PC-3 (cell line): ENCODE data around the gene ZNF41. TPM values are rescaled to one million over a fixed set of nuclear protein-coding genes. Genes with fewer than 3 reads are reported as not detected.
"Not testable (repeated sequence)": the region's sequence is repeated elsewhere in the genome, so short reads cannot be mapped to it uniquely, and the experiment has no call there.

Experiments used
- ATAC-seq: fragments of 200-7000 bp; cut with Tn5 transposase; 2 replicates; pipeline ENCODE4 v1.9.1; 2020; ENCODE audit warnings: mild to moderate bottlenecking, moderate library complexity
- BruUV-seq: library from RNA; stranded (reverse); fragments of 400-500 nt; replicated peaks from 2 replicates; lab custom pipeline; 2021; lab: Mats Ljungman, UMichigan
- CTCF ChIA-PET: fragments of 300-600 bp; sonication (Branson Sonifier 250); formaldehyde crosslinking; loops from one replicate; lab custom pipeline; 2022; ENCODE audit warnings: antibody characterized with exemption; lab: Charles Lee
- POLR2A ChIA-PET: fragments of 300-600 bp; sonication (Branson Sonifier 250); formaldehyde crosslinking; loops from one replicate; lab custom pipeline; 2022; ENCODE audit warnings: antibody characterized with exemption; ENCODE audit not compliant: unreplicated experiment; lab: Charles Lee
- DNase-seq: peaks from one replicate; pipeline ENCODE4 v3.0.0-alpha.2; 2015
- H2AFZ ChIP-seq: fragments of 300-600 bp; sonication (generic); 2 replicates; pipeline ENCODE4 v1.6.0; 2016; ENCODE audit warnings: antibody characterized with exemption, low read length
- H3F3A ChIP-seq: fragments of 300-600 bp; sonication (generic); one replicate; pipeline ENCODE4 v1.6.0; 2017; ENCODE audit warnings: antibody characterized with exemption, low read length, control low read depth, mild to moderate bottlenecking; ENCODE audit not compliant: unreplicated experiment
- H3K27ac ChIP-seq: fragments of 300-600 bp; sonication (generic); 2 replicates; pipeline ENCODE4 v1.5.1; 2016; ENCODE audit warnings: mild to moderate bottlenecking, low read length
- H3K27me3 ChIP-seq: fragments of 300-600 bp; sonication (generic); 2 replicates; pipeline ENCODE4 v1.6.1; 2016; ENCODE audit warnings: low read length, mixed read lengths
- H3K36me3 ChIP-seq: fragments of 300-600 bp; sonication (generic); 2 replicates; pipeline ENCODE4 v1.6.1; 2016; ENCODE audit warnings: low read depth, mixed run types, low read length, mixed read lengths
- H3K4me1 ChIP-seq: fragments of 300-600 bp; sonication (generic); 2 replicates; pipeline ENCODE4 v1.5.1; 2016; ENCODE audit warnings: low read length; ENCODE audit not compliant: insufficient read depth
- H3K4me2 ChIP-seq: fragments of 300-600 bp; sonication (generic); 2 replicates; pipeline ENCODE4 v1.6.0; 2016; ENCODE audit warnings: low read length
- H3K4me3 ChIP-seq: fragments of 300-600 bp; sonication (generic); 2 replicates; pipeline ENCODE4 v1.5.1; 2016; ENCODE audit warnings: mild to moderate bottlenecking, low read length, mixed read lengths
- H3K79me2 ChIP-seq: fragments of 300-600 bp; sonication (generic); 2 replicates; pipeline ENCODE4 v1.6.1; 2017; ENCODE audit warnings: low read length, mixed read lengths
- H3K9ac ChIP-seq: fragments of 300-600 bp; sonication (generic); 2 replicates; pipeline ENCODE4 v1.6.0; 2016; ENCODE audit warnings: mild to moderate bottlenecking, low read length
- H3K9me2 ChIP-seq: fragments of 300-600 bp; sonication (generic); replicated peaks from 2 replicates; pipeline ENCODE4 v1.6.1; 2016; ENCODE audit warnings: mixed run types, low read length, mixed read lengths
- H3K9me3 ChIP-seq: fragments of 300-600 bp; sonication (generic); 2 replicates; pipeline ENCODE4 v1.6.1; 2016; ENCODE audit warnings: low read length, mixed read lengths
- H4K20me1 ChIP-seq: fragments of 300-600 bp; sonication (generic); 2 replicates; pipeline ENCODE4 v1.6.1; 2016; ENCODE audit warnings: low read length, mixed read lengths
- intact Hi-C: fragments of 100-400 bp; cut with micrococcal nuclease; formaldehyde crosslinking; loops from 2 replicates; pipeline ENCODE4 v1.9.0; 2023
- total RNA-seq: library from RNA; depleted of rRNA; stranded (reverse); fragments of >200 nt; gene quantifications from 2 replicates; pipeline ENCODE4 v1.2.3, GENCODE V29; 2014
- TF ChIP-seq, protein P1 (sequence below): fragments of 300-600 bp; sonication (generic); conservative IDR thresholded peaks from 2 replicates; pipeline ENCODE4 v1.5.1; 2017; ENCODE audit warnings: antibody characterized with exemption, low read depth, mild to moderate bottlenecking, low read length

ZNF41 gene
- total RNA-seq, 1 experiment from 2014 or later = 11.3 TPM

- H3K9me3 ChIP-seq, intact Hi-C loops, H3F3A ChIP-seq, POLR2A ChIA-PET, H3K36me3 ChIP-seq, H4K20me1 ChIP-seq, H3K27me3 ChIP-seq, H3K79me2 ChIP-seq, H3K27ac ChIP-seq, H3K9me2 ChIP-seq, DNase-seq, CTCF ChIA-PET: not testable (repeated sequence)
- ATAC-seq = peak; percentile 43
- Histone ChIP-seq H3K4me1 (peaks cover 38% of the 10 kb centered on the region), H3K4me3 (peak overlapping the region; percentile 46), H2AFZ (peak overlapping the region; percentile 32), H3K9ac (peak overlapping the region; percentile 8), H3K4me2 (peak overlapping the region; percentile 74)
- TSS peak; percentile 32 for BruUV-seq
These were observed 30.3 kb upstream of the ZNF41 start for GRCh38 chrX:47513034-47513965.

GRCh38 chrX:47512383-47512782 is 29.4 kb upstream of the ZNF41 start:
- H3K79me2 ChIP-seq, H3K9me3 ChIP-seq, H2AFZ ChIP-seq, H3F3A ChIP-seq, DNase-seq, H3K9ac ChIP-seq, ATAC-seq, H4K20me1 ChIP-seq, H3K36me3 ChIP-seq, CTCF ChIA-PET, H3K27me3 ChIP-seq, H3K27ac ChIP-seq, intact Hi-C loops, POLR2A ChIA-PET, H3K9me2 ChIP-seq, H3K4me3 ChIP-seq: not testable (repeated sequence)
- BruUV-seq = TSS peak; percentile 38
- Histone ChIP-seq H3K4me1 (peaks cover 32% of the 10 kb centered on the region), H3K4me2 (0 out of 2 replicates have a peak overlapping the region, but pooled peaks have one; percentile 26)

- intact Hi-C loops = no loop called here
- BruUV-seq = no TSS peak
- ChIA-PET CTCF (no interaction called here), POLR2A (no interaction called here)
- Histone ChIP-seq H3K79me2 (no peaks in the 10 kb centered on the region), H3K9me3 (no peaks in the 10 kb centered on the region), H3F3A (no peaks in the 10 kb centered on the region), H3K4me2 (no peak overlapping the region), H3K4me3 (no peak overlapping the region), H3K27me3 (no peaks in the 10 kb centered on the region), H3K4me1 (peaks cover 8% of the 10 kb centered on the region), H2AFZ (no peak overlapping the region), H3K9ac (no peak overlapping the region), H3K9me2 (no peaks in the 10 kb centered on the region), H3K27ac (no peak overlapping the region), H3K36me3 (no peaks in the 10 kb centered on the region), H4K20me1 (no peaks in the 10 kb centered on the region)
- no peak for DNase-seq
- TF ChIP-seq, protein P1, sequence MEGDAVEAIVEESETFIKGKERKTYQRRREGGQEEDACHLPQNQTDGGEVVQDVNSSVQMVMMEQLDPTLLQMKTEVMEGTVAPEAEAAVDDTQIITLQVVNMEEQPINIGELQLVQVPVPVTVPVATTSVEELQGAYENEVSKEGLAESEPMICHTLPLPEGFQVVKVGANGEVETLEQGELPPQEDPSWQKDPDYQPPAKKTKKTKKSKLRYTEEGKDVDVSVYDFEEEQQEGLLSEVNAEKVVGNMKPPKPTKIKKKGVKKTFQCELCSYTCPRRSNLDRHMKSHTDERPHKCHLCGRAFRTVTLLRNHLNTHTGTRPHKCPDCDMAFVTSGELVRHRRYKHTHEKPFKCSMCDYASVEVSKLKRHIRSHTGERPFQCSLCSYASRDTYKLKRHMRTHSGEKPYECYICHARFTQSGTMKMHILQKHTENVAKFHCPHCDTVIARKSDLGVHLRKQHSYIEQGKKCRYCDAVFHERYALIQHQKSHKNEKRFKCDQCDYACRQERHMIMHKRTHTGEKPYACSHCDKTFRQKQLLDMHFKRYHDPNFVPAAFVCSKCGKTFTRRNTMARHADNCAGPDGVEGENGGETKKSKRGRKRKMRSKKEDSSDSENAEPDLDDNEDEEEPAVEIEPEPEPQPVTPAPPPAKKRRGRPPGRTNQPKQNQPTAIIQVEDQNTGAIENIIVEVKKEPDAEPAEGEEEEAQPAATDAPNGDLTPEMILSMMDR = no peak
- ATAC-seq = no peak
These were observed 24.3 kb upstream of the ZNF41 start for GRCh38 chrX:47507153-47507867.
